Measurements from ENCODE around the gene KLHDC9. TPM values are rescaled to one million over a fixed set of nuclear protein-coding genes. Genes with fewer than 3 reads are reported as not detected.
A peak's percentile ranks its signal among the peaks of the same experiment; 100 is the strongest.

Gene KLHDC9
- total and polyA plus RNA-seq, 4 donors, result 0.78 to 14.8 (median 5.2) TPM

DNA sequence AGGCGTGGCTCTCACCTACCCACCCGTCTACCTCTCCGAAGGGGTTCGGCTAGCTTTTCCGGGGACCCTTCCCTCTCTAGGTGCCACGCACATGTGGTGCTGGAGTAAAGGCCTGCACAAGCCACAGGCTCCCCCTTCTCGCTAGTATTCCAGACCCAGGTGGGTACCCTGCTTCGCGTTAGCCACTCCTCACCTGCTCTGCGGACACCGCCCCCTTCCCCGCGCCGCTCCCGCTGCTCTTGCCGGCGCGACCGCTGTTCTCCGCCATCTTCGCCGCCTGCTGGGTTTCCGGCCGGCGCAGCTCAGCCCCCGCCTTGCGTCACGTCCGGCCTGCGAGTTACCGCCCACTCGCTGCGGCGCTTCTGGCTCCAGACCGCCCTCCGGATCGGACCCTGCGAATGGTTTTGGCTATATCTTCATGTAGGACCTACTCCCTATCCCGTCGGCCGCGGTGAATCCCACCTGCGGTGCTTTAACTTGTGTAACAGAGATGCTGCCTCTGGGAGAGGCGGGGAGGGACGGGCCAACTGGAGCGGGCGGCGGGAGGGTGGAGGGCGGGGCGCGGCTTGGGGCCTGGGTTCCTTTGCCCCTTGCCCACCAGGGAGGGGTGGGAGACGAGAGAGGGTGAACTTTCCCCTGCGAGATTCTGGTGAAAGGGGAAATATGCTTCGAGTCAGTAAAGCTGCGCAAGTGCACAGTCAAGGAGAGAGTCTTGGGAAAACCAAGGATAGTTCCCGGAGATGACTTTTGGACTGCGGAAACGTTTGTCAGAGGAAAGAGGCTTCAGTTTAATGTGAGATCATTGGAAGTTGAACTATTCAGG is 19.8 kb downstream of the KLHDC9 start, which contains the start of the genes NIT1 and PFDN2:
Gene NIT1, plus strand, starts transcription at position 347 of the 823 bp plus-strand sequence. Its CDS starts 72 bp downstream, at position 419.
Gene PFDN2, minus strand, starts transcription at position 279 of the 823 bp plus-strand sequence. Its CDS starts 11 bp downstream, at position 268.
- intact Hi-C loops (cut with DNase I), result loop anchor here in 1 of 2 donors (5.0 kb wide), 1 partner anchor 71 kb away; the partner anchor contains the start of gene USF1
- Histone ChIP-seq H3K36me3 (ENCODE audit: control insufficient read depth in 1 of 2, insufficient read depth in 2 of 2, low read length in 1 of 2) (peaks cover 2 to 9% of the 10 kb centered on the region in 2 donors), H3K4me1 (ENCODE audit: control insufficient read depth in 1 of 2, insufficient read depth in 2 of 2, low read length in 2 of 2) (peaks cover 0 to 3% of the 10 kb centered on the region in 2 donors), H3K27ac (ENCODE audit: low read depth in 1 of 2, low read length in 2 of 2) (peak within 1 kb of the TSS; percentile 20 to 26), H3K27me3 (ENCODE audit: control insufficient read depth in 1 of 2, insufficient read depth in 2 of 2, low read length in 1 of 2) (no peaks in the 10 kb centered on the region), H3K9me3 (ENCODE audit: control insufficient read depth, low read length) (no peaks in the 10 kb centered on the region), H3K4me3 (ENCODE audit: low read length in 2 of 2) (peak within 1 kb of the TSS; percentile 4 to 65)
- 0% methylated on average over 57 to 58 of the region's 58 CpGs for WGBS, 2 donors
- peak; percentile 90 to 97 for DNase-seq
- ATAC-seq (ENCODE audit: low FRiP score), result peak; percentile 95

- intact Hi-C loops (cut with DNase I), result loop anchor here in 1 of 2 donors (5.0 kb wide), 1 partner anchor 72 kb away; the partner anchor contains the start of gene USF1
- WGBS, 2 donors, result 17 to 18% methylated on average over 10 of the region's 10 CpGs
- no peak for DNase-seq
- peaks cover 0 to 3% of the 10 kb centered on the region in 2 donors for H3K4me1 ChIP-seq (ENCODE audit: control insufficient read depth in 1 of 2, insufficient read depth in 2 of 2, low read length in 2 of 2)
- H3K4me3 ChIP-seq (ENCODE audit: low read length in 2 of 2), result peak overlapping the region in 1 of 2 donors; percentile 65
- no peaks in the 10 kb centered on the region for H3K9me3 ChIP-seq (ENCODE audit: control insufficient read depth, low read length)
- H3K36me3 ChIP-seq (ENCODE audit: control insufficient read depth in 1 of 2, insufficient read depth in 2 of 2, low read length in 1 of 2), result peaks cover 3 to 17% of the 10 kb centered on the region in 2 donors
- ATAC-seq (ENCODE audit: low FRiP score), result peak; percentile 49
- H3K27me3 ChIP-seq (ENCODE audit: control insufficient read depth in 1 of 2, insufficient read depth in 2 of 2, low read length in 1 of 2), result no peaks in the 10 kb centered on the region
- H3K27ac ChIP-seq (ENCODE audit: low read depth in 1 of 2, low read length in 2 of 2), result peak overlapping the region in 1 of 2 donors; percentile 62
Measured at GRCh38 chr1:161119092-161119903, 21.1 kb downstream of the KLHDC9 start.

GRCh38 chr1:161121042-161121650 is 23.0 kb downstream of the KLHDC9 start:
- H3K4me3 ChIP-seq (ENCODE audit: low read length in 2 of 2), result no peak overlapping the region
- DNase-seq (no peak), ATAC-seq (ENCODE audit: low FRiP score) (no peak)
- no peak overlapping the region for H3K27ac ChIP-seq (ENCODE audit: low read depth in 1 of 2, low read length in 2 of 2)
- WGBS, 2 donors, result 82 to 85% methylated on average over 3 of the region's 3 CpGs
- intact Hi-C loops (cut with DNase I), result no loop called here
- H3K36me3 ChIP-seq (ENCODE audit: control insufficient read depth in 1 of 2, insufficient read depth in 2 of 2, low read length in 1 of 2), result peaks cover 3 to 18% of the 10 kb centered on the region in 2 donors
- H3K4me1 ChIP-seq (ENCODE audit: control insufficient read depth in 1 of 2, insufficient read depth in 2 of 2, low read length in 2 of 2), result peaks cover 0 to 3% of the 10 kb centered on the region in 2 donors
- no peaks in the 10 kb centered on the region for H3K9me3 ChIP-seq (ENCODE audit: control insufficient read depth, low read length)
- H3K27me3 ChIP-seq (ENCODE audit: control insufficient read depth in 1 of 2, insufficient read depth in 2 of 2, low read length in 1 of 2), result no peaks in the 10 kb centered on the region

DNA sequence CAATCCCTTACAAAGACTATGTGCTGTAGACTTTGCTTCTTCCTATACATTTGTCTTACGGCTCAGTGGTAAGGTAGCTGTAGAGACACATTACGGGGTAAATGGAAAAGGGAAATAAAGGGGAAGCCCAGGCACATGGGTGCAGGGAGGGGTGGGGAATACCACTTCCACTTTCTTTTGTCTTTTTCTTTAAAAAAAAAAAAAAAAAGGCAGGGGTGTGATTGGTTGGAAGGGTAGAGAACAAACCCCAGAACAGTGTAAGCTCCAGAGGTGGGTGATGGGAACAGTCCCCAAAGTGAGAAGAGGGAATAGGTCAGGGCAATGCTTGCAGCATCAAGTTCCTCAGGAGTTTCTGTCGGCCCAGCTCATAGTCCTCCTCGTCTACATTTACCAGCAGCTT is 23.7 kb downstream of the KLHDC9 start:
- Histone ChIP-seq H3K4me1 (ENCODE audit: control insufficient read depth in 1 of 2, insufficient read depth in 2 of 2, low read length in 2 of 2) (peaks cover 0 to 2% of the 10 kb centered on the region in 2 donors), H3K9me3 (ENCODE audit: control insufficient read depth, low read length) (no peaks in the 10 kb centered on the region), H3K36me3 (ENCODE audit: control insufficient read depth in 1 of 2, insufficient read depth in 2 of 2, low read length in 1 of 2) (peaks cover 3 to 18% of the 10 kb centered on the region in 2 donors), H3K27ac (ENCODE audit: low read depth in 1 of 2, low read length in 2 of 2) (no peak overlapping the region), H3K27me3 (ENCODE audit: control insufficient read depth in 1 of 2, insufficient read depth in 2 of 2, low read length in 1 of 2) (no peaks in the 10 kb centered on the region), H3K4me3 (ENCODE audit: low read length in 2 of 2) (no peak overlapping the region)
- 72 to 81% methylated on average over 4 of the region's 4 CpGs for WGBS, 2 donors
- intact Hi-C loops (cut with DNase I), result no loop called here
- no peak for ATAC-seq (ENCODE audit: low FRiP score)
- no peak for DNase-seq

DNA sequence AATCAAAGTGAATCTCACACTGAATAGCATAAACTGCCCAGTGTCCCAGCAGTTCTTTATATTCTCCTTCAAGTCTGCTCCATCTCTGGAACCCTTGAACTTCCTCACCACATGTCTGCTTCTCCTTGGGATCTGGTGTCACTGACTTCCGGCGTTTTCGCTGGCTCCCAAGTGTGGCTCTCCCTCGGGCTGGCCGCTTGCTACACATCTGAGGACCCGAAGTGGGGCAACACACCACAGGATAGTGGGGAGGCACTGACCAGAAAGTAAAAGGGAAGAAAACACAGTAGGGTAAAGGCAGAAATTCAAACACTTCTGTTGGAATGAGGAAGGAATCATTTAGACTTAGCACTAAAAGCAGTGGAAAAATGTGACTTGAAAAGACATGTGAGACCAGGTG is 24.8 kb downstream of the KLHDC9 start:
- ATAC-seq (ENCODE audit: low FRiP score) (no peak), DNase-seq (no peak)
- Histone ChIP-seq H3K4me1 (ENCODE audit: control insufficient read depth in 1 of 2, insufficient read depth in 2 of 2, low read length in 2 of 2) (peaks cover 0 to 2% of the 10 kb centered on the region in 2 donors), H3K4me3 (ENCODE audit: low read length in 2 of 2) (no peak overlapping the region), H3K36me3 (ENCODE audit: control insufficient read depth in 1 of 2, insufficient read depth in 2 of 2, low read length in 1 of 2) (peaks cover 3 to 18% of the 10 kb centered on the region in 2 donors), H3K9me3 (ENCODE audit: control insufficient read depth, low read length) (no peaks in the 10 kb centered on the region), H3K27ac (ENCODE audit: low read depth in 1 of 2, low read length in 2 of 2) (no peak overlapping the region), H3K27me3 (ENCODE audit: control insufficient read depth in 1 of 2, insufficient read depth in 2 of 2, low read length in 1 of 2) (no peaks in the 10 kb centered on the region)
- intact Hi-C loops (cut with DNase I), result no loop called here
- 81 to 82% methylated on average over 6 of the region's 6 CpGs for WGBS, 2 donors

GRCh38 chr1:161127649-161128048 is 29.5 kb downstream of the KLHDC9 start:
- Histone ChIP-seq H3K4me1 (ENCODE audit: control insufficient read depth in 1 of 2, insufficient read depth in 2 of 2, low read length in 2 of 2) (no peaks in the 10 kb centered on the region), H3K4me3 (ENCODE audit: low read length in 2 of 2) (no peak overlapping the region), H3K27me3 (ENCODE audit: control insufficient read depth in 1 of 2, insufficient read depth in 2 of 2, low read length in 1 of 2) (no peaks in the 10 kb centered on the region), H3K9me3 (ENCODE audit: control insufficient read depth, low read length) (no peaks in the 10 kb centered on the region), H3K27ac (ENCODE audit: low read depth in 1 of 2, low read length in 2 of 2) (no peak overlapping the region), H3K36me3 (ENCODE audit: control insufficient read depth in 1 of 2, insufficient read depth in 2 of 2, low read length in 1 of 2) (peaks cover 3 to 11% of the 10 kb centered on the region in 2 donors)
- ATAC-seq (ENCODE audit: low FRiP score), result no peak
- DNase-seq, result no peak
- WGBS, 2 donors, result 83 to 90% methylated on average over 2 of the region's 2 CpGs
- intact Hi-C loops (cut with DNase I), result no loop called here

- H3K27me3 ChIP-seq (ENCODE audit: control insufficient read depth in 1 of 2, insufficient read depth in 2 of 2, low read length in 1 of 2), result no peaks in the 10 kb centered on the region
- H3K4me1 ChIP-seq (ENCODE audit: control insufficient read depth in 1 of 2, insufficient read depth in 2 of 2, low read length in 2 of 2), result no peaks in the 10 kb centered on the region
- ATAC-seq (ENCODE audit: low FRiP score), result no peak
- no peak overlapping the region for H3K4me3 ChIP-seq (ENCODE audit: low read length in 2 of 2)
- no peak for DNase-seq
- no peak overlapping the region for H3K27ac ChIP-seq (ENCODE audit: low read depth in 1 of 2, low read length in 2 of 2)
- intact Hi-C loops (cut with DNase I), result no loop called here
- WGBS, 2 donors, result 93 to 95% methylated on average over 4 of the region's 4 CpGs
- no peaks in the 10 kb centered on the region for H3K9me3 ChIP-seq (ENCODE audit: control insufficient read depth, low read length)
- peaks cover 0 to 6% of the 10 kb centered on the region in 2 donors for H3K36me3 ChIP-seq (ENCODE audit: control insufficient read depth in 1 of 2, insufficient read depth in 2 of 2, low read length in 1 of 2)
Measured at GRCh38 chr1:161128591-161129420, 30.6 kb downstream of the KLHDC9 start.
